Smooth muscle cell (in vitro differentiated cells): Measurements from ENCODE around the gene FCN1. TPM values are rescaled to one million over a fixed set of nuclear protein-coding genes. Genes with fewer than 3 reads are reported as not detected.

ENCODE experiments used
- DNase-seq: peaks from one replicate; lab custom pipeline; 2025; ENCODE audit not compliant: unreplicated experiment; lab: John Stamatoyannopoulos, UW
- H2AFZ ChIP-seq: fragments of 200-600 bp; sonication (generic); 2 replicates; pipeline ENCODE4 v1.6.0; 2016; ENCODE audit warnings: antibody characterized with exemption, low read depth, mild to moderate bottlenecking
- H3F3A ChIP-seq: fragments of 200-600 bp; sonication (generic); 2 replicates; pipeline ENCODE4 v1.6.0; 2017; ENCODE audit warnings: antibody characterized with exemption, low read depth
- H3K27ac ChIP-seq: fragments of 200-600 bp; sonication (generic); 2 replicates; pipeline ENCODE4 v1.5.1; 2016; ENCODE audit warnings: low read depth, mild to moderate bottlenecking
- H3K27me3 ChIP-seq: fragments of 200-600 bp; sonication (generic); 2 replicates; pipeline ENCODE4 v1.6.1; 2016; ENCODE audit warnings: low read depth, mild to moderate bottlenecking
- H3K36me3 ChIP-seq: fragments of 200-600 bp; sonication (generic); 2 replicates; pipeline ENCODE4 v1.5.1; 2016; ENCODE audit warnings: low read depth
- H3K4me1 ChIP-seq: fragments of 200-600 bp; sonication (generic); 2 replicates; pipeline ENCODE4 v1.5.1; 2016; ENCODE audit warnings: low read depth
- H3K4me2 ChIP-seq: fragments of 200-600 bp; sonication (generic); 2 replicates; pipeline ENCODE4 v1.6.0; 2016; ENCODE audit warnings: mild to moderate bottlenecking
- H3K4me3 ChIP-seq: fragments of 200-600 bp; sonication (generic); 2 replicates; pipeline ENCODE4 v1.5.1; 2016; ENCODE audit warnings: mild to moderate bottlenecking
- H3K79me2 ChIP-seq: fragments of 200-600 bp; sonication (generic); 2 replicates; pipeline ENCODE4 v1.6.0; 2016; ENCODE audit warnings: low read depth, mild to moderate bottlenecking
- H3K9ac ChIP-seq: fragments of 200-600 bp; sonication (generic); 2 replicates; pipeline ENCODE4 v1.6.0; 2016; ENCODE audit warnings: low read depth
- H3K9me3 ChIP-seq: fragments of 200-600 bp; sonication (generic); replicated peaks from 2 replicates; pipeline ENCODE4 v1.5.1; 2016; ENCODE audit warnings: low read depth
- H4K20me1 ChIP-seq: fragments of 200-600 bp; sonication (generic); 2 replicates; pipeline ENCODE4 v1.6.0; 2016; ENCODE audit warnings: low read depth
- CTCF ChIP-seq: fragments of 200-600 bp; sonication (generic); IDR thresholded peaks from 2 replicates; pipeline ENCODE4 v1.5.1; 2017; ENCODE audit warnings: borderline replicate concordance, mild to moderate bottlenecking, antibody characterized with exemption; ENCODE audit not compliant: insufficient read depth, poor library complexity, severe bottlenecking
- WGBS: methylation state at CpG from one replicate; pipeline ENCODE4 v1.1.7; 2016; ENCODE audit warnings: low lambda C conversion rate; 5-methylcytosine and 5-hydroxymethylcytosine counted together
- polyA plus RNA-seq: library from polyadenylated mRNA; unstranded; fragments of >200 nt; fragmentation: Nextera tagmentation; extraction: Ambion mirVana; gene quantifications from 2 replicates; pipeline ENCODE4 v1.2.1, GENCODE V29; 2016
- total RNA-seq: library from RNA; depleted of rRNA; stranded (reverse); fragments of >200 nt; gene quantifications from 2 replicates; pipeline ENCODE4 v1.2.3, GENCODE V29; 2014

The FCN1 gene
- total and polyA plus RNA-seq, 2 experiments from 2014 or later = 0.13 TPM; not detected in 1

- H3K27me3 ChIP-seq = peaks cover under 1% of the 10 kb centered on the region
- H3K27ac ChIP-seq = no peak overlapping the region
- no peak overlapping the region for H3K9ac ChIP-seq
- 94% methylated on average over 3 of the region's 3 CpGs for WGBS
- no peaks in the 10 kb centered on the region for H4K20me1 ChIP-seq
- H2AFZ ChIP-seq = no peak overlapping the region
- TF ChIP-seq CTCF = no peak
- H3K79me2 ChIP-seq = no peaks in the 10 kb centered on the region
- H3F3A ChIP-seq = no peaks in the 10 kb centered on the region
- H3K4me1 ChIP-seq = no peaks in the 10 kb centered on the region
- H3K4me2 ChIP-seq = no peak overlapping the region
- no peaks in the 10 kb centered on the region for H3K9me3 ChIP-seq
- DNase-seq = no peak
- H3K36me3 ChIP-seq = no peaks in the 10 kb centered on the region
- no peak overlapping the region for H3K4me3 ChIP-seq
Measured at GRCh38 chr9:134882204-134882785, 35.4 kb downstream of the FCN1 start.

- Histone ChIP-seq H3K36me3 (no peaks in the 10 kb centered on the region), H3K4me3 (no peak overlapping the region), H3K4me1 (no peaks in the 10 kb centered on the region), H3K27me3 (peaks cover 7% of the 10 kb centered on the region), H3K27ac (no peak overlapping the region), H3K79me2 (no peaks in the 10 kb centered on the region), H3K9ac (no peak overlapping the region), H3K4me2 (no peak overlapping the region), H4K20me1 (no peaks in the 10 kb centered on the region), H3K9me3 (no peaks in the 10 kb centered on the region), H2AFZ (no peak overlapping the region), H3F3A (no peaks in the 10 kb centered on the region)
- no peak for DNase-seq
- WGBS = 95% methylated on average over 13 of the region's 13 CpGs
- TF ChIP-seq CTCF = no peak
Measured at GRCh38 chr9:134881313-134881670, 36.4 kb downstream of the FCN1 start.

GRCh38 chr9:134880484-134881312 lies 37.0 kb downstream of the FCN1 start, which contains the start of gene FCN2:
Gene FCN2, plus strand, starts transcription at chr9:134880810. Its CDS starts 12 bp downstream, at chr9:134880822.
- H3K4me2 ChIP-seq = no peak within 1 kb of the TSS
- H3K79me2 ChIP-seq = no peaks in the 10 kb centered on the region
- no peak within 1 kb of the TSS for H3K27ac ChIP-seq
- H4K20me1 ChIP-seq = no peaks in the 10 kb centered on the region
- H2AFZ ChIP-seq = no peak within 1 kb of the TSS
- no peak within 1 kb of the TSS for H3K4me3 ChIP-seq
- TF ChIP-seq CTCF = no peak
- H3K27me3 ChIP-seq = peaks cover 7% of the 10 kb centered on the region
- H3K36me3 ChIP-seq = no peaks in the 10 kb centered on the region
- DNase-seq = no peak
- H3K4me1 ChIP-seq = no peaks in the 10 kb centered on the region
- H3F3A ChIP-seq = no peaks in the 10 kb centered on the region
- H3K9me3 ChIP-seq = no peaks in the 10 kb centered on the region
- 90% methylated on average over 25 of the region's 25 CpGs for WGBS
- no peak within 1 kb of the TSS for H3K9ac ChIP-seq
